Neural cell (in vitro differentiated cells): ENCODE results near the gene DBN1. TPM values are rescaled to one million over a fixed set of nuclear protein-coding genes. Genes with fewer than 3 reads are reported as not detected.

Experiments used
- H2AFZ ChIP-seq: fragments of 200-600, 300-800 bp; sonication (generic), shearing (Covaris generic); 2 replicates; pipeline ENCODE4 v1.6.0; 2014; ENCODE audit warnings: low read depth, mild to moderate bottlenecking, antibody characterized with exemption, low read length, moderate library complexity
- H3F3A ChIP-seq: fragments of 200-600 bp; shearing (Covaris generic); 2 replicates; pipeline ENCODE4 v1.6.1; 2016; ENCODE audit warnings: mild to moderate bottlenecking, moderate library complexity, mixed read lengths, antibody characterized with exemption, low read length; ENCODE audit not compliant: insufficient read depth, poor library complexity, severe bottlenecking
- H3K27ac ChIP-seq: fragments of 200-600, 300-800 bp; sonication (generic), shearing (Covaris generic); 2 replicates; pipeline ENCODE4 v1.5.1; 2014; ENCODE audit warnings: mild to moderate bottlenecking, low read length, moderate library complexity
- H3K27me3 ChIP-seq: fragments of 300-800, 200-600 bp; sonication (generic), shearing (Covaris generic); 2 replicates; pipeline ENCODE4 v1.6.0; 2014; ENCODE audit warnings: mild to moderate bottlenecking, low read depth, low read length, moderate library complexity; ENCODE audit not compliant: insufficient read depth
- H3K36me3 ChIP-seq: fragments of 300-800, 200-600 bp; sonication (generic), shearing (Covaris generic); 2 replicates; pipeline ENCODE4 v1.5.1; 2014; ENCODE audit warnings: mild to moderate bottlenecking, antibody characterized with exemption, low read length, moderate library complexity; ENCODE audit not compliant: insufficient read depth
- H3K4me2 ChIP-seq: fragments of 300-800, 200-600 bp; sonication (generic), shearing (Covaris generic); 2 replicates; pipeline ENCODE4 v1.6.0; 2014; ENCODE audit warnings: mild to moderate bottlenecking, low read length
- H3K4me3 ChIP-seq: fragments of 300-800, 200-600 bp; sonication (generic), shearing (Covaris generic); 2 replicates; pipeline ENCODE4 v1.5.1; 2014; ENCODE audit warnings: mild to moderate bottlenecking, low read length, moderate library complexity
- H3K79me2 ChIP-seq: fragments of 200-600 bp; shearing (Covaris generic); replicated peaks from 2 replicates; pipeline ENCODE4 v1.6.0; 2014; ENCODE audit warnings: mild to moderate bottlenecking, low read length, moderate library complexity; ENCODE audit not compliant: insufficient read depth
- H3K9ac ChIP-seq: fragments of 300-800, 200-600 bp; sonication (generic), shearing (Covaris generic); 2 replicates; pipeline ENCODE4 v1.6.1; 2016; ENCODE audit warnings: mild to moderate bottlenecking, low read length, mixed read lengths
- H3K9me2 ChIP-seq: fragments of 200-600 bp; shearing (Covaris generic); 2 replicates; pipeline ENCODE4 v1.6.1; 2016; ENCODE audit warnings: mild to moderate bottlenecking, low read length, mixed read lengths; ENCODE audit not compliant: insufficient read depth
- H3K9me3 ChIP-seq: fragments of 200-600, 300-800 bp; sonication (generic), shearing (Covaris generic); 2 replicates; pipeline ENCODE4 v1.6.1; 2016; ENCODE audit warnings: mild to moderate bottlenecking, mixed run types, low read length, moderate library complexity, mixed read lengths
- H4K20me1 ChIP-seq: fragments of 200-600 bp; shearing (Covaris generic); 2 replicates; pipeline ENCODE4 v1.6.1; 2016; ENCODE audit warnings: mild to moderate bottlenecking, mixed run types; ENCODE audit not compliant: insufficient read depth
- EP300 ChIP-seq: fragments of 450-650 bp; conservative IDR thresholded peaks from 2 replicates; pipeline ENCODE4 v1.6.1; 2014; ENCODE audit warnings: antibody characterized with exemption, mild to moderate bottlenecking, moderate library complexity; ENCODE audit not compliant: poor library complexity, severe bottlenecking
- EZH2 ChIP-seq: fragments of 200-600, 300-800 bp; shearing (Covaris generic), sonication (generic); IDR thresholded peaks from 2 replicates; pipeline ENCODE4 v1.6.1; 2014; ENCODE audit warnings: antibody characterized with exemption, low read length, borderline replicate concordance, mild to moderate bottlenecking; ENCODE audit not compliant: insufficient read depth, poor library complexity, severe bottlenecking
- MXI1 ChIP-seq: fragments of 450-650 bp; conservative IDR thresholded peaks from 2 replicates; pipeline ENCODE4 v1.6.1; 2014; ENCODE audit warnings: antibody characterized with exemption, mild to moderate bottlenecking; ENCODE audit not compliant: poor library complexity, severe bottlenecking
- POLR2AphosphoS5 ChIP-seq: IDR thresholded peaks from 2 replicates; pipeline ENCODE4 v1.6.1; 2012
- RAD21 ChIP-seq: fragments of 450-650 bp; conservative IDR thresholded peaks from 2 replicates; pipeline ENCODE4 v1.6.1; 2014; ENCODE audit warnings: antibody characterized with exemption, mild to moderate bottlenecking, moderate library complexity
- SMC3 ChIP-seq: fragments of 450-650 bp; conservative IDR thresholded peaks from 2 replicates; pipeline ENCODE4 v1.6.1; 2014; ENCODE audit warnings: antibody characterized with exemption, mild to moderate bottlenecking, moderate library complexity; ENCODE audit not compliant: poor library complexity
- TAF1 ChIP-seq: IDR thresholded peaks from 2 replicates; pipeline ENCODE4 v1.6.1; 2012; ENCODE audit warnings: low read depth
- polyA plus RNA-seq: library from polyadenylated mRNA; depleted of rRNA; stranded (reverse); fragments of >200 nt; gene quantifications from 2 replicates; pipeline ENCODE4 v1.2.3, GENCODE V29; 2014
- TF ChIP-seq, protein P1 (sequence below): IDR thresholded peaks from 2 replicates; pipeline ENCODE4 v1.6.1; 2012; ENCODE audit warnings: borderline replicate concordance
- TF ChIP-seq, protein P2 (sequence below): fragments of 450-650 bp; IDR thresholded peaks from 2 replicates; pipeline ENCODE4 v1.5.1; 2014; ENCODE audit warnings: antibody characterized with exemption, mild to moderate bottlenecking, moderate library complexity; ENCODE audit not compliant: poor library complexity, severe bottlenecking

The DBN1 gene
- polyA plus RNA-seq, 1 donor from 2014 or later = 319 TPM

DNA sequence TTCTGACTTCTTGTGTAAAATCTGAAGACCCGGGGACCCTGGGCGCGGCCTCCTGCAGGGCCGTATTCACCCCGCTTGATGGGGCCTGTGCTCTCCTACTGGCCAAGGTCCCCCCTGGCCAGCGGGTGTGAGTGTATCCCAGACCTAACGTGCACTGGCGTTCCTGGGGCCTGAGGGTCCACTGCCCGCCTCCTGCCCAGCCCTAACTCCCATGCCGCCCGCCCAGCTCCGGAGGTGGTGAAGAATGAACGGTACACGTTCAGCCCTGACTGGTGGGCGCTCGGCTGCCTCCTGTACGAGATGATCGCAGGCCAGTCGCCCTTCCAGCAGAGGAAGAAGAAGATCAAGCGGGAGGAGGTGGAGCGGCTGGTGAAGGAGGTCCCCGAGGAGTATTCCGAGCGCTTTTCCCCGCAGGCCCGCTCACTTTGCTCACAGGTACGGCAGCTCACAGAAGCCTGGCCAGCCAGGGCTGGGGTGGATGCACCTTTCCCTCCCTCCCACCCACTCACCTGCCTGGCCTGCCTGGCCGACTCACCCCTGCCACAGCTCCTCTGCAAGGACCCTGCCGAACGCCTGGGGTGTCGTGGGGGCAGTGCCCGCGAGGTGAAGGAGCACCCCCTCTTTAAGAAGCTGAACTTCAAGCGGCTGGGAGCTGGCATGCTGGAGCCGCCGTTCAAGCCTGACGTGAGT, 37.4 kb downstream of the DBN1 start:
- Histone ChIP-seq H2AFZ (no peak overlapping the region), H3K79me2 (no peaks in the 10 kb centered on the region), H3K4me3 (no peak overlapping the region), H4K20me1 (no peaks in the 10 kb centered on the region), H3K9ac (no peak overlapping the region), H3F3A (no peaks in the 10 kb centered on the region), H3K9me3 (no peaks in the 10 kb centered on the region), H3K9me2 (no peaks in the 10 kb centered on the region), H3K27me3 (no peaks in the 10 kb centered on the region), H3K36me3 (no peaks in the 10 kb centered on the region), H3K4me2 (no peak overlapping the region), H3K27ac (no peak overlapping the region)
- TF ChIP-seq EP300 = no peak
- no peak for TF ChIP-seq MXI1
- TF ChIP-seq, protein P1, sequence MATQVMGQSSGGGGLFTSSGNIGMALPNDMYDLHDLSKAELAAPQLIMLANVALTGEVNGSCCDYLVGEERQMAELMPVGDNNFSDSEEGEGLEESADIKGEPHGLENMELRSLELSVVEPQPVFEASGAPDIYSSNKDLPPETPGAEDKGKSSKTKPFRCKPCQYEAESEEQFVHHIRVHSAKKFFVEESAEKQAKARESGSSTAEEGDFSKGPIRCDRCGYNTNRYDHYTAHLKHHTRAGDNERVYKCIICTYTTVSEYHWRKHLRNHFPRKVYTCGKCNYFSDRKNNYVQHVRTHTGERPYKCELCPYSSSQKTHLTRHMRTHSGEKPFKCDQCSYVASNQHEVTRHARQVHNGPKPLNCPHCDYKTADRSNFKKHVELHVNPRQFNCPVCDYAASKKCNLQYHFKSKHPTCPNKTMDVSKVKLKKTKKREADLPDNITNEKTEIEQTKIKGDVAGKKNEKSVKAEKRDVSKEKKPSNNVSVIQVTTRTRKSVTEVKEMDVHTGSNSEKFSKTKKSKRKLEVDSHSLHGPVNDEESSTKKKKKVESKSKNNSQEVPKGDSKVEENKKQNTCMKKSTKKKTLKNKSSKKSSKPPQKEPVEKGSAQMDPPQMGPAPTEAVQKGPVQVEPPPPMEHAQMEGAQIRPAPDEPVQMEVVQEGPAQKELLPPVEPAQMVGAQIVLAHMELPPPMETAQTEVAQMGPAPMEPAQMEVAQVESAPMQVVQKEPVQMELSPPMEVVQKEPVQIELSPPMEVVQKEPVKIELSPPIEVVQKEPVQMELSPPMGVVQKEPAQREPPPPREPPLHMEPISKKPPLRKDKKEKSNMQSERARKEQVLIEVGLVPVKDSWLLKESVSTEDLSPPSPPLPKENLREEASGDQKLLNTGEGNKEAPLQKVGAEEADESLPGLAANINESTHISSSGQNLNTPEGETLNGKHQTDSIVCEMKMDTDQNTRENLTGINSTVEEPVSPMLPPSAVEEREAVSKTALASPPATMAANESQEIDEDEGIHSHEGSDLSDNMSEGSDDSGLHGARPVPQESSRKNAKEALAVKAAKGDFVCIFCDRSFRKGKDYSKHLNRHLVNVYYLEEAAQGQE = no peak
- no peak for TF ChIP-seq POLR2AphosphoS5
- no peak for TF ChIP-seq TAF1
- TF ChIP-seq EZH2 = no peak
- TF ChIP-seq RAD21 = no peak
- no peak for TF ChIP-seq SMC3
- TF ChIP-seq, protein P2, sequence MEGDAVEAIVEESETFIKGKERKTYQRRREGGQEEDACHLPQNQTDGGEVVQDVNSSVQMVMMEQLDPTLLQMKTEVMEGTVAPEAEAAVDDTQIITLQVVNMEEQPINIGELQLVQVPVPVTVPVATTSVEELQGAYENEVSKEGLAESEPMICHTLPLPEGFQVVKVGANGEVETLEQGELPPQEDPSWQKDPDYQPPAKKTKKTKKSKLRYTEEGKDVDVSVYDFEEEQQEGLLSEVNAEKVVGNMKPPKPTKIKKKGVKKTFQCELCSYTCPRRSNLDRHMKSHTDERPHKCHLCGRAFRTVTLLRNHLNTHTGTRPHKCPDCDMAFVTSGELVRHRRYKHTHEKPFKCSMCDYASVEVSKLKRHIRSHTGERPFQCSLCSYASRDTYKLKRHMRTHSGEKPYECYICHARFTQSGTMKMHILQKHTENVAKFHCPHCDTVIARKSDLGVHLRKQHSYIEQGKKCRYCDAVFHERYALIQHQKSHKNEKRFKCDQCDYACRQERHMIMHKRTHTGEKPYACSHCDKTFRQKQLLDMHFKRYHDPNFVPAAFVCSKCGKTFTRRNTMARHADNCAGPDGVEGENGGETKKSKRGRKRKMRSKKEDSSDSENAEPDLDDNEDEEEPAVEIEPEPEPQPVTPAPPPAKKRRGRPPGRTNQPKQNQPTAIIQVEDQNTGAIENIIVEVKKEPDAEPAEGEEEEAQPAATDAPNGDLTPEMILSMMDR = no peak

DNA sequence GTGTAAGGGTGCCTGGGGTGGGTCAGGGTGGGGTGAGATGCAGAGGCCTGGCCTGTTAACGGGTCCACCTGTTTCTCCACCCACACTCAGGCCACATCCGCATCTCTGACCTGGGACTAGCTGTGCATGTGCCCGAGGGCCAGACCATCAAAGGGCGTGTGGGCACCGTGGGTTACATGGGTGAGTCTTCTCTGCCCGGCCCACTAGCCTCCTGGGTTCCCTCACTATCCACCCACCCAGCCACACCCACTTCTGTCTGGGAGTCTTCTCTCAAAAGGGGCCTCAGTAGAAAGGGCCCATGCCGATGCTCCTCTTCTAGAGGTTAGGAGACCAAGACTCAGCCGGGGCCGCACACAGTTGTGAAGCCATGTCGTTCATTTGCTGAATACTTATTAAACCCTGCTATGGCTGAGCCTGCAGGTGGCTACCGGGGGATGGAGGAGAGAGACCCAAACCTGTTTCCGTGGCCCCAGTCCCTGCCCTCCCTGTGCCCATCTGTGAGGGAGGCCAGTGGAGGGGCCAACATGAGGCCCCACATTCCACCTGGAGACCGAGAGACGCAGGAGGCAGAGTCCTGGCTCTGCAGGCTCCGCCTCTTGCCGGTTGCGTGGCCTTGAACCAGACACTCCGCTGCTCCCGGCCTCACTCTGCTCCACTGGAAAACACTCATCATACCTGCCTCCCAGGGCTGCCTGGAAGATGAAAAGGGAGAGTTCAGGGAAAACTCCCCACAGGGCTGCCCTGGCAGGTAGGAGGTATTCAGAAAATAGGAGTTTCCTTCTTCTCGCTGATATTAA, 38.3 kb downstream of the DBN1 start:
- H3K9ac ChIP-seq = no peak overlapping the region
- no peak for TF ChIP-seq POLR2AphosphoS5
- H2AFZ ChIP-seq = no peak overlapping the region
- no peaks in the 10 kb centered on the region for H4K20me1 ChIP-seq
- H3K27me3 ChIP-seq = no peaks in the 10 kb centered on the region
- H3K4me3 ChIP-seq = no peak overlapping the region
- no peaks in the 10 kb centered on the region for H3K9me2 ChIP-seq
- H3K9me3 ChIP-seq = no peaks in the 10 kb centered on the region
- no peak overlapping the region for H3K27ac ChIP-seq
- no peak overlapping the region for H3K4me2 ChIP-seq
- no peaks in the 10 kb centered on the region for H3F3A ChIP-seq
- no peaks in the 10 kb centered on the region for H3K79me2 ChIP-seq
- no peaks in the 10 kb centered on the region for H3K36me3 ChIP-seq
